Measurements from ENCODE around the gene HENMT1.

HENMT1 gene

DNA sequence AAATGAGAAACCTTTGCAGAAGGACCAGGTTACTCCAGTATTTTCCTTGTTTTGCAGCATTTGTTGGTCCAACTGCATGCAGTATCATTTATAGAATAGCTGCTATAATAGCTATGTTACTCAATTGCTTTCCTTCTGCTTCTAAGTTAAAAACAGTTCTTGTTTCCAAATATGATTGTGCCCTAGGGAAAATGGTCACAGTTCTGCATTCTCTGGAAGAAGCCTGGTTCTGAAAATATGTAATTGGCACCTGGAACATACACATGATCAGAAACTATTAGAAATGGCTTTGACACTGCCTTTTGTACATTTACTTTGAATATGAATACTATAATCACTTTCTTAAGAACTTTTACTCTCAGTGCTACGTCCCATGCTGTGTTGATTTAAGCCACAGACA, 33.6 kb downstream of the HENMT1 start:
- no peak overlapping the region for H3K4me3 ChIP-seq (ENCODE audit: low read length)
- no peak for DNase-seq (ENCODE audit: low read depth)
- TF ChIP-seq, protein P1, sequence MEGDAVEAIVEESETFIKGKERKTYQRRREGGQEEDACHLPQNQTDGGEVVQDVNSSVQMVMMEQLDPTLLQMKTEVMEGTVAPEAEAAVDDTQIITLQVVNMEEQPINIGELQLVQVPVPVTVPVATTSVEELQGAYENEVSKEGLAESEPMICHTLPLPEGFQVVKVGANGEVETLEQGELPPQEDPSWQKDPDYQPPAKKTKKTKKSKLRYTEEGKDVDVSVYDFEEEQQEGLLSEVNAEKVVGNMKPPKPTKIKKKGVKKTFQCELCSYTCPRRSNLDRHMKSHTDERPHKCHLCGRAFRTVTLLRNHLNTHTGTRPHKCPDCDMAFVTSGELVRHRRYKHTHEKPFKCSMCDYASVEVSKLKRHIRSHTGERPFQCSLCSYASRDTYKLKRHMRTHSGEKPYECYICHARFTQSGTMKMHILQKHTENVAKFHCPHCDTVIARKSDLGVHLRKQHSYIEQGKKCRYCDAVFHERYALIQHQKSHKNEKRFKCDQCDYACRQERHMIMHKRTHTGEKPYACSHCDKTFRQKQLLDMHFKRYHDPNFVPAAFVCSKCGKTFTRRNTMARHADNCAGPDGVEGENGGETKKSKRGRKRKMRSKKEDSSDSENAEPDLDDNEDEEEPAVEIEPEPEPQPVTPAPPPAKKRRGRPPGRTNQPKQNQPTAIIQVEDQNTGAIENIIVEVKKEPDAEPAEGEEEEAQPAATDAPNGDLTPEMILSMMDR (conservative IDR thresholded peaks at IDR 0.05; ENCODE audit: low read depth, low read length): no peak

DNA sequence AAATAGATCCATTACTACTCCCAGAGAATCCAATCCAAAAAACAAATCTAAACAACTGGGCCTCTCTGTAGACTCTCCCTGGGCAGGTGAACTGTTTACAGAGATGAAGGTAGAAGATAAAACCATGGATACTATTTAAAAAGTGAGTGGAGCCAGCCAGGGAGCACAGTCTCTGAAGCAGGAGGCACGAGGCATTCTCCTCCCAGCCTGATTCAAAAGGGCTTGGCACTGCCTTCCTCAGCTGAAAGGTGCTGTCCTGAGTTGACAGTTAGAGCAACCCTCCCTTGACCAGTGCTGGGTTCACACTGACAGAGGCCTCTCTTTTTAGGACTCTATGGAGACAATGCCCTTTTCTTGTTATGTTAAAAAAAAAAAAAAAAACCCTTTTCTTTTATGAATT, 36.8 kb downstream of the HENMT1 start:
- TF ChIP-seq, protein P1 (conservative IDR thresholded peaks at IDR 0.05; ENCODE audit: low read depth, low read length): no peak

DNA sequence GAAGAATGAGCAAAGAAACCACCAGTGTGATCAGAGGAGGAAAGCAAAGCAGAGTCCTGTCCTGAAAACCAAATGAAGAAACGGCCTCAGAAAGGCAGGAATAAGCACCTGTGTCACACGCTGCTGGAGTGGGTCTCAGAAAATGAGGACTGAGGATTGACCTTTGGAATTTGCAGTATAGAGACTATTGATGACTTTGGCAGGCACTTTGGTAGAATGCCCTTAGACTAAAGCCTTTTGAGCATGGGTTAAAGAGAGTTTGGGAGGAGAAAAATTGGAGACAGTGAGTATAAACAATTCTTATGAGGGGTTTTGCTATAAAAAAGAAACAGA, 43.2 kb downstream of the HENMT1 start:
- H3K4me3 ChIP-seq (ENCODE audit: low read length): no peak overlapping the region
- no peak for DNase-seq (ENCODE audit: low read depth)
- TF ChIP-seq, protein P1 (conservative IDR thresholded peaks at IDR 0.05; ENCODE audit: low read depth, low read length): no peak

More for the DNA sequence above, 36.8 kb downstream of the HENMT1 start:
- no peak overlapping the region for H3K4me3 ChIP-seq (ENCODE audit: low read length)
- DNase-seq (ENCODE audit: low read depth): no peak

GRCh38 chr1:108617008-108617723, 43.7 kb downstream of the HENMT1 start:
- TF ChIP-seq, protein P1 (conservative IDR thresholded peaks at IDR 0.05; ENCODE audit: low read depth, low read length): no peak
- no peak overlapping the region for H3K4me3 ChIP-seq (ENCODE audit: low read length)
- no peak for DNase-seq (ENCODE audit: low read depth)

- TF ChIP-seq, protein P1 (conservative IDR thresholded peaks at IDR 0.05; ENCODE audit: low read depth, low read length): no peak
- DNase-seq (ENCODE audit: low read depth): no peak
- H3K4me3 ChIP-seq (ENCODE audit: low read length): no peak overlapping the region
Observed at GRCh38 chr1:108615544-108615943, 45.3 kb downstream of the HENMT1 start.

- no peak for DNase-seq (ENCODE audit: low read depth)
- H3K4me3 ChIP-seq (ENCODE audit: low read length): no peak overlapping the region
- TF ChIP-seq, protein P1 (conservative IDR thresholded peaks at IDR 0.05; ENCODE audit: low read depth, low read length): no peak
Observed at GRCh38 chr1:108612496-108612895, 48.4 kb downstream of the HENMT1 start.

DNA sequence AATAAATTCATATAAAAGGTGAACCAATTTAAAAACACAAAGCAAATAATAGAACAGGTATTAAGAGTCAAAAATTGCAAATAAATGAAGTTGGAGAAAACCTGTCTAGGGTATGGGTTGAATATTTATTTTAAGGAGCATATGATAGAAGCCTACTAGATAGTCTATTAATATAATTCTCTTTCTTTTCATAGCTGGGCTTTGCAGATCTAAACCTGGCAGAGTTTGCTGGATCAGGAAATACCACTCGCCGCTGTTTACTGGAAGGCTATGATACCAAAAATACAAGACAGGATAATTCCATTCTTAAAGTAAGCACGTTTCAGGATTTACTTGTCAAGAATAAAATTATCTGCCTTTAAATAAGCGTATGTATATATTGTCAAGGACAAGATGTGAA, 48.9 kb downstream of the HENMT1 start:
- H3K4me3 ChIP-seq (ENCODE audit: low read length): no peak overlapping the region
- TF ChIP-seq, protein P1 (conservative IDR thresholded peaks at IDR 0.05; ENCODE audit: low read depth, low read length): no peak
- no peak for DNase-seq (ENCODE audit: low read depth)
